HepG2 (cell line): ENCODE data around the gene STARD8.

Experiments
- JUNB ChIP-seq: sonication (generic); formaldehyde crosslinking; IDR thresholded peaks from 2 replicates; pipeline ENCODE4 v1.8.0; 2022; ENCODE audit warnings: missing genetic modification reagents, mild to moderate bottlenecking, borderline replicate concordance
- ZZZ3 ChIP-seq: sonication (generic); formaldehyde crosslinking; IDR thresholded peaks from 2 replicates; pipeline ENCODE4 v1.4.0; 2020; ENCODE audit warnings: missing genetic modification reagents, mild to moderate bottlenecking, borderline replicate concordance
- TF ChIP-seq, protein P1 (sequence below): sonication (generic); formaldehyde crosslinking; IDR thresholded peaks from 2 replicates; pipeline ENCODE4 v1.5.0; 2020; ENCODE audit warnings: mild to moderate bottlenecking, missing genetic modification reagents, moderate library complexity
- TF ChIP-seq, protein P2 (sequence below): sonication (generic); formaldehyde crosslinking; IDR thresholded peaks from 2 replicates; pipeline ENCODE4 v1.5.0; 2020; ENCODE audit warnings: missing genetic modification reagents
- TF ChIP-seq, protein P3 (sequence below): sonication (generic); formaldehyde crosslinking; IDR thresholded peaks from 2 replicates; pipeline ENCODE4 v1.5.0; 2020; ENCODE audit warnings: missing genetic modification reagents, mild to moderate bottlenecking, borderline replicate concordance

DNA sequence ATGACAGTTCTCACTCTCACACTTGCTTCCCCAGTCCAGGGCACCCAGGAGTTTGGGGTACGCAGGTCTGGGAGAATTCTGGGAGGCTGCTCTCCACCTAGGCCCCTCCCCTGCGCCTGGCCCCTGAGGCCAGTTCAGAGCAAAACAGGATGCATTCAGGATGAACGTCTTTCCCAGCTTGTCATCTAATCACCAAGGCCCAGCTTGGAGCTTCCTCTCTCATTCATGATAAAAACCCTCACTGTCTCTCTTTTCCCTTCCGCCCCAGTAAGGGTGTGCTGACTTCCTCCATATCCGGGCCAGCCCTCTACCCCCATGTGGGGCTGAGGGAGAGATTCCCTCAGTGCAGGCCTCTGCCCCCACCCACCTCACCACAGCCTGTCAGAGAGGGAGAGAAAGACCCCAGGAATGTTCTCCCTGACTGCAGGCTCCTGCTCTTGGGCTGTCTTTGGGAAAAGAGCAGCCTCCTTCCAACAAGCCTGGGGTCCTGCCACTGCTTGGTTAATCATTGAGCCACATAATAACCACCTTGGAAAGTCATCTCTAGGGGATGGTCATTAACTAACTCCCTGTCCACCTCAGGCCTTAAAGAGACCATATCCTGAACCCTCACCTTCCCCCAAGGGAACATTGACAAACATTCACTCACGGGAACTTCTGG lies 50.1 kb downstream of the STARD8 start:
- TF ChIP-seq JUNB (no peak), ZZZ3 (CRISPR knock-in tag) (no peak)
- TF ChIP-seq, protein P1, sequence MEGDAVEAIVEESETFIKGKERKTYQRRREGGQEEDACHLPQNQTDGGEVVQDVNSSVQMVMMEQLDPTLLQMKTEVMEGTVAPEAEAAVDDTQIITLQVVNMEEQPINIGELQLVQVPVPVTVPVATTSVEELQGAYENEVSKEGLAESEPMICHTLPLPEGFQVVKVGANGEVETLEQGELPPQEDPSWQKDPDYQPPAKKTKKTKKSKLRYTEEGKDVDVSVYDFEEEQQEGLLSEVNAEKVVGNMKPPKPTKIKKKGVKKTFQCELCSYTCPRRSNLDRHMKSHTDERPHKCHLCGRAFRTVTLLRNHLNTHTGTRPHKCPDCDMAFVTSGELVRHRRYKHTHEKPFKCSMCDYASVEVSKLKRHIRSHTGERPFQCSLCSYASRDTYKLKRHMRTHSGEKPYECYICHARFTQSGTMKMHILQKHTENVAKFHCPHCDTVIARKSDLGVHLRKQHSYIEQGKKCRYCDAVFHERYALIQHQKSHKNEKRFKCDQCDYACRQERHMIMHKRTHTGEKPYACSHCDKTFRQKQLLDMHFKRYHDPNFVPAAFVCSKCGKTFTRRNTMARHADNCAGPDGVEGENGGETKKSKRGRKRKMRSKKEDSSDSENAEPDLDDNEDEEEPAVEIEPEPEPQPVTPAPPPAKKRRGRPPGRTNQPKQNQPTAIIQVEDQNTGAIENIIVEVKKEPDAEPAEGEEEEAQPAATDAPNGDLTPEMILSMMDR (CRISPR knock-in tag), result no peak
- TF ChIP-seq, protein P2, sequence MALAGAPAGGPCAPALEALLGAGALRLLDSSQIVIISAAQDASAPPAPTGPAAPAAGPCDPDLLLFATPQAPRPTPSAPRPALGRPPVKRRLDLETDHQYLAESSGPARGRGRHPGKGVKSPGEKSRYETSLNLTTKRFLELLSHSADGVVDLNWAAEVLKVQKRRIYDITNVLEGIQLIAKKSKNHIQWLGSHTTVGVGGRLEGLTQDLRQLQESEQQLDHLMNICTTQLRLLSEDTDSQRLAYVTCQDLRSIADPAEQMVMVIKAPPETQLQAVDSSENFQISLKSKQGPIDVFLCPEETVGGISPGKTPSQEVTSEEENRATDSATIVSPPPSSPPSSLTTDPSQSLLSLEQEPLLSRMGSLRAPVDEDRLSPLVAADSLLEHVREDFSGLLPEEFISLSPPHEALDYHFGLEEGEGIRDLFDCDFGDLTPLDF (CRISPR knock-in tag), result no peak
- TF ChIP-seq, protein P3, sequence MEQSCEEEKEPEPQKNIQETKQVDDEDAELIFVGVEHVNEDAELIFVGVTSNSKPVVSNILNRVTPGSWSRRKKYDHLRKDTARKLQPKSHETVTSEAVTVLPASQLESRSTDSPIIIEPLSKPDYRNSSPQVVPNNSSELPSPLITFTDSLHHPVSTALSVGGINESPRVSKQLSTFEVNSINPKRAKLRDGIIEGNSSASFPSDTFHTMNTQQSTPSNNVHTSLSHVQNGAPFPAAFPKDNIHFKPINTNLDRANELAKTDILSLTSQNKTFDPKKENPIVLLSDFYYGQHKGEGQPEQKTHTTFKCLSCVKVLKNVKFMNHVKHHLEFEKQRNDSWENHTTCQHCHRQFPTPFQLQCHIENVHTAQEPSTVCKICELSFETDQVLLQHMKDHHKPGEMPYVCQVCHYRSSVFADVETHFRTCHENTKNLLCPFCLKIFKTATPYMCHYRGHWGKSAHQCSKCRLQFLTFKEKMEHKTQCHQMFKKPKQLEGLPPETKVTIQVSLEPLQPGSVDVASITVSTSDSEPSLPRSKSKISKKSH (CRISPR knock-in tag), result no peak
